ENCODE results near the gene UIMC1. TPM values are rescaled to one million over a fixed set of nuclear protein-coding genes. Genes with fewer than 3 reads are reported as not detected.

The UIMC1 gene
- total RNA-seq, 4 donors from 2014 or later = 18.2 to 31.0 (median 29.2) TPM

GRCh38 chr5:177022386-177023302 lies 16.1 kb upstream of the UIMC1 start, which contains the start of gene ZNF346:
Gene ZNF346 (plus strand): TSS chr5:177022696. CDS start chr5:177022739, 43 bp downstream.
- WGBS, 2 donors = 0 to 1% methylated on average over 49 to 58 of the region's 77 CpGs
- peak; percentile 87 to 97 for DNase-seq (ENCODE audit: low spot score in 2 of 2)
- no peak for TF ChIP-seq POLR2A (IDR thresholded peaks at IDR 0.05)
- TF ChIP-seq, protein P1, sequence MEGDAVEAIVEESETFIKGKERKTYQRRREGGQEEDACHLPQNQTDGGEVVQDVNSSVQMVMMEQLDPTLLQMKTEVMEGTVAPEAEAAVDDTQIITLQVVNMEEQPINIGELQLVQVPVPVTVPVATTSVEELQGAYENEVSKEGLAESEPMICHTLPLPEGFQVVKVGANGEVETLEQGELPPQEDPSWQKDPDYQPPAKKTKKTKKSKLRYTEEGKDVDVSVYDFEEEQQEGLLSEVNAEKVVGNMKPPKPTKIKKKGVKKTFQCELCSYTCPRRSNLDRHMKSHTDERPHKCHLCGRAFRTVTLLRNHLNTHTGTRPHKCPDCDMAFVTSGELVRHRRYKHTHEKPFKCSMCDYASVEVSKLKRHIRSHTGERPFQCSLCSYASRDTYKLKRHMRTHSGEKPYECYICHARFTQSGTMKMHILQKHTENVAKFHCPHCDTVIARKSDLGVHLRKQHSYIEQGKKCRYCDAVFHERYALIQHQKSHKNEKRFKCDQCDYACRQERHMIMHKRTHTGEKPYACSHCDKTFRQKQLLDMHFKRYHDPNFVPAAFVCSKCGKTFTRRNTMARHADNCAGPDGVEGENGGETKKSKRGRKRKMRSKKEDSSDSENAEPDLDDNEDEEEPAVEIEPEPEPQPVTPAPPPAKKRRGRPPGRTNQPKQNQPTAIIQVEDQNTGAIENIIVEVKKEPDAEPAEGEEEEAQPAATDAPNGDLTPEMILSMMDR (IDR thresholded peaks at IDR 0.05) = no peak
- intact Hi-C loops (cut with DNase I; ENCODE audit: low total_unique reads) = no loop called here
- peak within 1 kb of the TSS; percentile 76 for H3K4me3 ChIP-seq (ENCODE audit: low read depth, poor library complexity, severe bottlenecking)

DNA sequence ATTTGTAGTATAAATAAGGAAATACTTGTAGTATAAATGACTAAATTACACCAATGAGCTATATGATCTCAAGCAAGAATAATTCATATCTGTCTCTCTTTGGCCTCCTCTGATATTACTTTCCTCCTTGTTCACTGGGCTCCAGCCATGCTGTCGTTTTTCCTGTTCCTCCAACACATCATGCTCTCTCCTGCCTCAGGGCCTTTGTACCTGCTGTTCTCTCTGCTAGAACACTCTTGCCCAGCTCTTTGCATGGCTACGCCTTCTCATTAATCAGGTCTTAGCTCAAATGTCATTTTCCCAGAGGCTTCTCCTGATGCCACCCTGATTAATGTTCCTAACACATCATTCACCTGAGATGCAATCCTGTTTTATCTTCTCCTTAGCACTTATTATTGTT lies 13.5 kb upstream of the UIMC1 start:
- TF ChIP-seq, protein P1 (IDR thresholded peaks at IDR 0.05) = no peak
- no peak for TF ChIP-seq POLR2A (IDR thresholded peaks at IDR 0.05)
- intact Hi-C loops (cut with DNase I; ENCODE audit: low total_unique reads) = no loop called here
- WGBS, 2 donors = 68 to 71% methylated on average over 2 of the region's 2 CpGs
- no peak for DNase-seq (ENCODE audit: low spot score in 2 of 2)
- no peak overlapping the region for H3K4me3 ChIP-seq (ENCODE audit: low read depth, poor library complexity, severe bottlenecking)

DNA sequence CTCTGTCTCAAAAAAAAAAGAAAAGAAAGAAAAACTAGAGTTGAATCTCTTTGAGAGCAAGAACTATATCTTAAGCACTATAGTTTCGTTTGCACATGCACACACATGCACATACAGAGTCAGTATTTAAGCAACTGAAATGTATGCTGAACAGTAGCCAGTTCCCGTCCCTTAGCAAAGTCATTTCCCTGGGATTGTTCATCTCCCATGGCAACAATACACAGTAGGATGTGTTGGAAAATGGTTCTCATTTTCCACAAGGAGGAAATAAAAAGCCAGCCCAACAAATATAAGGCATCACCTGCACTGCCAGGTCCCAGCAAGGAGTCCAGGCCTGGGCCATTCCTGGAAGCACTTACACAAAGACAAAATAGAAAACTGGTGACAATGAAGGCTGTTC lies 11.8 kb upstream of the UIMC1 start:
- intact Hi-C loops (cut with DNase I; ENCODE audit: low total_unique reads) = no loop called here
- TF ChIP-seq POLR2A (IDR thresholded peaks at IDR 0.05) = no peak
- TF ChIP-seq, protein P1 (IDR thresholded peaks at IDR 0.05) = no peak
- WGBS, 2 donors = 72 to 74% methylated on average over 2 of the region's 2 CpGs
- no peak for DNase-seq (ENCODE audit: low spot score in 2 of 2)
- no peak overlapping the region for H3K4me3 ChIP-seq (ENCODE audit: low read depth, poor library complexity, severe bottlenecking)

- peak in 1 of 2 donors; percentile 36 for DNase-seq (ENCODE audit: low spot score in 2 of 2)
- TF ChIP-seq, protein P1 (IDR thresholded peaks at IDR 0.05) = no peak
- no peak for TF ChIP-seq POLR2A (IDR thresholded peaks at IDR 0.05)
- intact Hi-C loops (cut with DNase I; ENCODE audit: low total_unique reads) = no loop called here
- H3K4me3 ChIP-seq (ENCODE audit: low read depth, poor library complexity, severe bottlenecking) = no peak overlapping the region
- WGBS, 2 donors = 95 to 96% methylated on average over 4 of the region's 4 CpGs
Observed at GRCh38 chr5:177015156-177015555, 8.6 kb upstream of the UIMC1 start.

DNA sequence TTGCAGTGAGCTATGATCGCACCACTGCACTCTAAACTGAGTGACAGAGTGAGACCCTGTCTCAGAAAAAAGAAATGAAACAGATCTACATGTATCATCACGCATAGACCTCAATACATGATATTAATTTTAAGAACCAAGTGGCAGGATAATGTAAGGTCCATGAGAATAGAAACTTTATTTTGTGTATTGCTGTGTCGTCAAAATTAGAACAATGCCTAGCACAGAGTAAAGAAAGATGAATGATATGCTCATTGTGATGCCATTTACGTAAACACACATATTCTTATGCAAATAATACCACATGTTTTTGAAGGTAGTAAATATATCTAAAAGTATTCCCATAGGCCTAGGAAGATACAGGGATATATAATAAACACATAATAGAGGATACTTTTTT lies 3.6 kb upstream of the UIMC1 start:
- no peak overlapping the region for H3K4me3 ChIP-seq (ENCODE audit: low read depth, poor library complexity, severe bottlenecking)
- TF ChIP-seq, protein P1 (IDR thresholded peaks at IDR 0.05) = no peak
- TF ChIP-seq POLR2A (IDR thresholded peaks at IDR 0.05) = no peak
- 92 to 98% methylated on average over 4 of the region's 4 CpGs for WGBS, 2 donors
- intact Hi-C loops (cut with DNase I; ENCODE audit: low total_unique reads) = no loop called here
- no peak for DNase-seq (ENCODE audit: low spot score in 2 of 2)

Data from lower leg skin (tissue), 4 donors.